ENCODE results near the gene TRIM38. TPM values are rescaled to one million over a fixed set of nuclear protein-coding genes. Genes with fewer than 3 reads are reported as not detected.

The TRIM38 gene
- total and polyA plus RNA-seq, 2 of the 13 experiments (the other 11 are each of a cell fraction or from before 2014, with no cell fraction given) = 2.5 to 3.1 TPM

DNA sequence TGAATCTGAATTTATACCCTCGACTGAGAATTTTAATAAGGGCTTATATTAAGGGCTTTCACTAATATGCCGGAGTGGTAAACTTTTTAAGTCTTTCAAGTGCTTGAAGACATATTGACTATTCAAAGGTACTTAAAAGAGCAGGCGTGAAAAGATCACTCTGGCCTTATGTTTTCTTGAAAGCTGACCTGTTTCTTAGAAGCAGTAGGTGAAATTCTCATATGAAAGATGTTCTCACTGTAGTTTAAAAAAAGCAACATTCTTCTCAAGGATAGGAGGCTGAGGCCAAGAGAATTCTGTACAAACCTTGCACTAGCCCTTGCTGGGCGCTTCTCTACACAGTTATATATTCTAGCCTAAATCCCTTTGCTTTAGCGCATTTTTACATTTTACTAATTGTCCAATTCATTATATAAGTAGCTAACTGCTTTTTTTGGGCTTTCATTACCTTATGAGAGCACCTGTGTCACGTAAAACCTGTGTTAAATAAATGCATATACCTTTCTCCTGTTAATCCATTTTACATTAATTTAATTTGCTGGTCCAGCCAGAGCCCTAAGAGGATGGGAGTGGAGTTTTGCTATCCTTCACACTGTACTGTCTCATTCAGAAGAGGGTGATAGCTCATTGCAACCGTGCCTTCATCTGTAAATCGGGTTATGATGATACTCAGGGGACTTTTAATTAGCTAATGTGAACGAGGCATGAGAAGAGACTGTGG lies 65.0 kb downstream of the TRIM38 start (continued):
- TF ChIP-seq ZNF629 (CRISPR knock-in tag; conservative IDR thresholded peaks at IDR 0.05) (no peak), ZNF557 (CRISPR knock-in tag; IDR thresholded peaks at IDR 0.05) (no peak)

DNA sequence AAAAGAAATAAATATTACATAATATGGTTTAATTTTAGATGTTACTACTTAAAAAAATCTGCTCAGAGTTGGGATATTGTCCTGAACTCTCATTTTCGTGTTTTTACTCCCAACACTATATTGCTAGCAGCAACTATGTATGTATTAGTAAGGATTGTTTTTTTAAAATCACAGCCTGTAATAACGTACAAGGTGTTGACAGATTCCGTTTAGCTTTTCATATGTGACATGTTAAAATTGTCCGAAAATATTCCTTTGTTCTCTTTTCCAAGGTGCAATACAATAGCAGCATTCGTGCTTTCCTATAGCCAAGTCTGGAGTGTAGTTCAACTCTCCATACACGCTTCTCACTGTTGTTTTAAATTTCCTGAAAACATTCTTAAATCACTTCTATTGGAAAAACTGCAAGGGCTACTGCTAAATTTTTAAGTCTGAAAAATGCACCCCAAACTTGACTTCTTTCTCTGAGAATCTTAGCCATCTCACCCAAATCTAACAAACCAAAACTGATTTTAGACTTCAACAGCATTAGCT lies 65.7 kb downstream of the TRIM38 start:
- Histone ChIP-seq H2AFZ (ENCODE audit: low read length) (no peak overlapping the region), H3K4me3 (replicated peaks in 1 of 3; ENCODE audit: insufficient read depth in 1 of 3, low read depth in 2 of 3, low read length in 3 of 3) (no peak overlapping the region), H3K4me2 (ENCODE audit: low read depth, low read length) (no peak overlapping the region), H3K27ac (ENCODE audit: extremely low read length, insufficient read depth, low read length) (peak overlapping the region; percentile 93), H3K79me2 (ENCODE audit: insufficient read depth, low read length) (no peaks in the 10 kb centered on the region), H3K27me3 (ENCODE audit: control insufficient read depth in 1 of 2, insufficient read depth in 2 of 2, low read length in 2 of 2) (no peaks in the 10 kb centered on the region; a peak in 1 of 5 replicates), H3K9ac (ENCODE audit: insufficient read depth, low read depth, low read length) (no peak overlapping the region), H4K20me1 (ENCODE audit: insufficient read depth, low read length) (no peaks in the 10 kb centered on the region), H3K36me3 (replicated peaks in 1 of 2; ENCODE audit: control insufficient read depth in 1 of 2, insufficient read depth in 2 of 2, low read length in 2 of 2) (no peaks in the 10 kb centered on the region), H3K4me1 (ENCODE audit: insufficient read depth, low read length) (peaks cover 50% of the 10 kb centered on the region), H3K9me3 (ENCODE audit: low read length) (no peaks in the 10 kb centered on the region)
- 95% methylated on average over 6 of the region's 6 CpGs for WGBS (ENCODE audit: low lambda C conversion rate)
- TF ChIP-seq SPEN (CRISPR knock-in tag; IDR thresholded peaks at IDR 0.05; ENCODE audit: low read depth) (no peak), SNAI1 (CRISPR knock-in tag; IDR thresholded peaks at IDR 0.05; ENCODE audit: borderline replicate concordance) (no peak), ZFX (CRISPR knock-in tag; IDR thresholded peaks at IDR 0.05; ENCODE audit: low read depth) (no peak), HCFC1 (IDR thresholded peaks at IDR 0.05; ENCODE audit: low read depth, low read length) (no peak), CC2D1A (CRISPR knock-in tag; IDR thresholded peaks at IDR 0.05) (no peak)
- TF ChIP-seq, protein P1, sequence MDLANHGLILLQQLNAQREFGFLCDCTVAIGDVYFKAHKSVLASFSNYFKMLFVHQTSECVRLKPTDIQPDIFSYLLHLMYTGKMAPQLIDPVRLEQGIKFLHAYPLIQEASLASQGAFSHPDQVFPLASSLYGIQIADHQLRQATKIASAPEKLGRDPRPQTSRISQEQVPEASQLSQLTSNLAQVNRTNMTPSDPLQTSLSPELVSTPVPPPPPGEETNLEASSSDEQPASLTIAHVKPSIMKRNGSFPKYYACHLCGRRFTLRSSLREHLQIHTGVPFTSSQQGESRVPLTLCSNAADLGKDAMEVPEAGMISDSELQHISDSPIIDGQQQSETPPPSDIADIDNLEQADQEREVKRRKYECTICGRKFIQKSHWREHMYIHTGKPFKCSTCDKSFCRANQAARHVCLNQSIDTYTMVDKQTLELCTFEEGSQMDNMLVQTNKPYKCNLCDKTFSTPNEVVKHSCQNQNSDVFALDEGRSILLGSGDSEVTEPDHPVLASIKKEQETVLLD (CRISPR knock-in tag; IDR thresholded peaks at IDR 0.05; ENCODE audit: low read depth) = no peak
- TF ChIP-seq, protein P2, sequence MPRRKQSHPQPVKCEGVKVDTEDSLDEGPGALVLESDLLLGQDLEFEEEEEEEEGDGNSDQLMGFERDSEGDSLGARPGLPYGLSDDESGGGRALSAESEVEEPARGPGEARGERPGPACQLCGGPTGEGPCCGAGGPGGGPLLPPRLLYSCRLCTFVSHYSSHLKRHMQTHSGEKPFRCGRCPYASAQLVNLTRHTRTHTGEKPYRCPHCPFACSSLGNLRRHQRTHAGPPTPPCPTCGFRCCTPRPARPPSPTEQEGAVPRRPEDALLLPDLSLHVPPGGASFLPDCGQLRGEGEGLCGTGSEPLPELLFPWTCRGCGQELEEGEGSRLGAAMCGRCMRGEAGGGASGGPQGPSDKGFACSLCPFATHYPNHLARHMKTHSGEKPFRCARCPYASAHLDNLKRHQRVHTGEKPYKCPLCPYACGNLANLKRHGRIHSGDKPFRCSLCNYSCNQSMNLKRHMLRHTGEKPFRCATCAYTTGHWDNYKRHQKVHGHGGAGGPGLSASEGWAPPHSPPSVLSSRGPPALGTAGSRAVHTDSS (CRISPR knock-in tag; conservative IDR thresholded peaks at IDR 0.05) = no peak
- ATAC-seq (no peak), DNase-seq (ENCODE audit: low spot score) (no peak), FAIRE-seq (no peak)
- in situ Hi-C loops (cut with HindIII; ENCODE audit: extremely low pct_ligation_motif_present, low pct_unique_long_range_greater_than_20kb) = no loop called here
- ChIA-PET POLR2A (interaction anchor here (1.0 to 12.3 kb wide), 4 partner anchors 16 to 1810 kb away, joined by 4 to 322 read pairs (median 26); a partner anchor contains a TSS), CTCF (ENCODE audit: low intra/inter-chr PET ratio, low total read pairs) (interaction anchor here (1.1 kb wide), 1 partner anchor 37 kb away, joined by 3 read pairs; no protein-coding TSS in a partner anchor)
- intact Hi-C loops (cut with micrococcal nuclease; ENCODE audit: unreplicated experiment) = loop anchor here (10.0 kb wide), 1 partner anchor 507 kb away; the partner anchor contains the start of gene HMGN4
- BruUV-seq (replicated peaks) = no TSS peak
